ENCODE data around the gene PRKAR1B. TPM values are rescaled to one million over a fixed set of nuclear protein-coding genes. Genes with fewer than 3 reads are reported as not detected.

The PRKAR1B gene
- total RNA-seq, 1 experiment from 2014 or later: 51.7 TPM

- Histone ChIP-seq H3K9me3 (ENCODE audit: insufficient read depth, low read depth) (no peaks in the 10 kb centered on the region), H3K9me2 (ENCODE audit: insufficient read depth) (no peaks in the 10 kb centered on the region), H3K4me1 (replicated peaks; ENCODE audit: insufficient read depth) (no peaks in the 10 kb centered on the region), H2AFZ (no peak overlapping the region), H3K4me3 (no peak overlapping the region), H3K27ac (no peak overlapping the region), H3K4me2 (no peak overlapping the region), H3F3A (ENCODE audit: insufficient read depth, low read depth) (no peaks in the 10 kb centered on the region), H3K79me2 (ENCODE audit: low read depth) (no peaks in the 10 kb centered on the region), H3K27me3 (ENCODE audit: insufficient read depth, low read depth) (no peaks in the 10 kb centered on the region), H3K36me3 (ENCODE audit: low read depth) (peaks cover 25% of the 10 kb centered on the region), H4K20me1 (ENCODE audit: insufficient read depth) (peaks cover 5% of the 10 kb centered on the region)
- TF ChIP-seq EZH2 (IDR thresholded peaks at IDR 0.05; ENCODE audit: low read depth) (no peak), CTCF (conservative IDR thresholded peaks at IDR 0.05) (no peak)
- intact Hi-C loops (cut with micrococcal nuclease; ENCODE audit: unreplicated experiment): no loop called here
- no TSS peak for BruUV-seq (replicated peaks)
- CTCF ChIA-PET: no interaction called here
- DNase-seq: no peak
- POLR2A ChIA-PET (ENCODE audit: unreplicated experiment): no interaction called here
These were observed 34.5 kb upstream of the PRKAR1B start for GRCh38 chr7:761631-762030.

- no TSS peak for BruUV-seq (replicated peaks)
- CTCF ChIA-PET: no interaction called here
- no peaks in the 10 kb centered on the region for H3K9me3 ChIP-seq (ENCODE audit: insufficient read depth, low read depth)
These were observed 34.0 kb upstream of the PRKAR1B start for GRCh38 chr7:761101-761500.

GRCh38 chr7:760006-760405, 32.9 kb upstream of the PRKAR1B start:
- Histone ChIP-seq H2AFZ (no peak overlapping the region), H3K4me2 (no peak overlapping the region), H3K27ac (no peak overlapping the region), H3K9me3 (ENCODE audit: insufficient read depth, low read depth) (no peaks in the 10 kb centered on the region), H3K27me3 (ENCODE audit: insufficient read depth, low read depth) (no peaks in the 10 kb centered on the region), H3K79me2 (ENCODE audit: low read depth) (no peaks in the 10 kb centered on the region), H3K4me1 (replicated peaks; ENCODE audit: insufficient read depth) (no peaks in the 10 kb centered on the region), H3K36me3 (ENCODE audit: low read depth) (peaks cover 21% of the 10 kb centered on the region), H3K9me2 (ENCODE audit: insufficient read depth) (no peaks in the 10 kb centered on the region), H4K20me1 (ENCODE audit: insufficient read depth) (peaks cover 3% of the 10 kb centered on the region; the same call in 1 of the 2 replicates), H3F3A (ENCODE audit: insufficient read depth, low read depth) (no peaks in the 10 kb centered on the region), H3K4me3 (no peak overlapping the region)
- no peak for DNase-seq
- CTCF ChIA-PET: no interaction called here
- TF ChIP-seq EZH2 (IDR thresholded peaks at IDR 0.05; ENCODE audit: low read depth) (no peak), CTCF (conservative IDR thresholded peaks at IDR 0.05) (no peak)
- POLR2A ChIA-PET (ENCODE audit: unreplicated experiment): no interaction called here
- no TSS peak for BruUV-seq (replicated peaks)
- intact Hi-C loops (cut with micrococcal nuclease; ENCODE audit: unreplicated experiment): no loop called here

More at GRCh38 chr7:761101-761500, 34.0 kb upstream of the PRKAR1B start:
- Histone ChIP-seq H3F3A (ENCODE audit: insufficient read depth, low read depth) (no peaks in the 10 kb centered on the region), H3K9me2 (ENCODE audit: insufficient read depth) (no peaks in the 10 kb centered on the region), H4K20me1 (ENCODE audit: insufficient read depth) (peaks cover 3% of the 10 kb centered on the region; the same call in 1 of the 2 replicates), H3K27ac (no peak overlapping the region), H3K36me3 (ENCODE audit: low read depth) (peaks cover 26% of the 10 kb centered on the region), H3K4me3 (no peak overlapping the region), H3K4me1 (replicated peaks; ENCODE audit: insufficient read depth) (no peaks in the 10 kb centered on the region), H3K4me2 (no peak overlapping the region), H3K27me3 (ENCODE audit: insufficient read depth, low read depth) (no peaks in the 10 kb centered on the region), H3K79me2 (ENCODE audit: low read depth) (no peaks in the 10 kb centered on the region), H2AFZ (no peak overlapping the region)
- TF ChIP-seq EZH2 (IDR thresholded peaks at IDR 0.05; ENCODE audit: low read depth) (no peak), CTCF (conservative IDR thresholded peaks at IDR 0.05) (no peak)
- intact Hi-C loops (cut with micrococcal nuclease; ENCODE audit: unreplicated experiment): no loop called here
- POLR2A ChIA-PET (ENCODE audit: unreplicated experiment): no interaction called here
- no peak for DNase-seq

Data from PC-9 (cell line).